ENCODE measurements around the gene UBXN2A.

DNA sequence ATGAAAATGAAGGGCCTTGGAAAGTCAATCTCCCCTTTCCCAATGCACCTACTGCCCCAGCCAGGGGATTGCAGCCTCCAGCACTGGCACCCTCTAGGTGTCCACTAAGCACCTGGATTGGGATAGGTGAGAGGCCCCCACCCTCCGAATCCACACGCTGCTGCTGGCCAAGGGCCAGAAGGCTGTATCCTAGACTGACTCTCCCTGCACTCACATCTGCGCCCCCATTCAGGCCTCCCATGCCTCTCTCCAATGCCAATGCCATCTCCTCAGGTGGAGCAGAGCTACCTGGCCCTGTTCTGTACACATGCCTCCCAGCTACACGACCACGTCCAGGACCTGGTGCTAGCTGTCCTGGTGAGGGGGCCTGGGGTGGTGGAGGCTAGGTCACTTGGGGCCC is 79.5 kb downstream of the UBXN2A start:
- TF ChIP-seq, protein P1, sequence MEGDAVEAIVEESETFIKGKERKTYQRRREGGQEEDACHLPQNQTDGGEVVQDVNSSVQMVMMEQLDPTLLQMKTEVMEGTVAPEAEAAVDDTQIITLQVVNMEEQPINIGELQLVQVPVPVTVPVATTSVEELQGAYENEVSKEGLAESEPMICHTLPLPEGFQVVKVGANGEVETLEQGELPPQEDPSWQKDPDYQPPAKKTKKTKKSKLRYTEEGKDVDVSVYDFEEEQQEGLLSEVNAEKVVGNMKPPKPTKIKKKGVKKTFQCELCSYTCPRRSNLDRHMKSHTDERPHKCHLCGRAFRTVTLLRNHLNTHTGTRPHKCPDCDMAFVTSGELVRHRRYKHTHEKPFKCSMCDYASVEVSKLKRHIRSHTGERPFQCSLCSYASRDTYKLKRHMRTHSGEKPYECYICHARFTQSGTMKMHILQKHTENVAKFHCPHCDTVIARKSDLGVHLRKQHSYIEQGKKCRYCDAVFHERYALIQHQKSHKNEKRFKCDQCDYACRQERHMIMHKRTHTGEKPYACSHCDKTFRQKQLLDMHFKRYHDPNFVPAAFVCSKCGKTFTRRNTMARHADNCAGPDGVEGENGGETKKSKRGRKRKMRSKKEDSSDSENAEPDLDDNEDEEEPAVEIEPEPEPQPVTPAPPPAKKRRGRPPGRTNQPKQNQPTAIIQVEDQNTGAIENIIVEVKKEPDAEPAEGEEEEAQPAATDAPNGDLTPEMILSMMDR (IDR thresholded peaks at IDR 0.05; ENCODE audit: insufficient read depth, low read length, poor library complexity, severe bottlenecking), result no peak
- no peak for TF ChIP-seq EZH2phosphoT487 (conservative IDR thresholded peaks at IDR 0.05; ENCODE audit: low read length)
